Stimulated activated naive CD8-positive, alpha-beta T cell treated with anti-CD3 and anti-CD28 coated beads, Interleukin-15, Interleukin-2, amounts not matched to agents 100 U/mL and 50 U/mL, for 24 hours (primary cell): Measurements from ENCODE around the gene ABAT.

Experiments used
- ATAC-seq: fragments of 150-1000 bp; cut with Tn5 transposase; one replicate; pipeline ENCODE4 v1.10.0; 2021
- DNase-seq: peaks from one replicate; pipeline ENCODE4 v3.0.0; 2021

The ABAT gene

DNA sequence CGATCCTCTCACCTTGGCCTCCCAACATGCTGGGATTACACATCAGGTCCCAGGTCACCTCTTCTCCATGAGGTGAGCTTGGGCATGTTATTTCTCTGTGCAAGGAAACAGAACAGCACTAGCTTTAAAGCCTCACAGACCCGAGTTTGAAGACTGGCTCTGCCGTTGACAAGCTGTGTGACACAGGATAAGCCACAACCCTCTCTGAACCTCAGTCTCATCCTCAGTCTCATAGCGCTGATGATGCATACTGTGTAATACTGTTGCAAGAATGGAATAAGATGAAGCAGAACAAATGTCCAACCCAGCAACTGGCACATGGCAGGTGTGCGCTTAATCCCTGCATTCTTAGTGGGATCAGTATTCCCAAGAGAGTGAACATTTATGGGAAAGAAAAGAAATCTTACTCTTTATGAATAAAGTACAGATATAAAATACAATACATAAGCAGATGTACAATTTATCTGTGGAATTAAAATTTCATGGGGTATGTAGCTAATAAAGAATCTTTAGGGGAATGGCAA is 43.5 kb downstream of the ABAT start:
- DNase-seq = no peak
- ATAC-seq = no peak

- ATAC-seq = no peak
Observed at GRCh38 chr16:8718851-8719680, 44.6 kb downstream of the ABAT start.

GRCh38 chr16:8720080-8720966 is 45.9 kb downstream of the ABAT start:
- ATAC-seq (no peak), DNase-seq (no peak)

More at GRCh38 chr16:8718851-8719680, 44.6 kb downstream of the ABAT start:
- no peak for DNase-seq

- DNase-seq (no peak), ATAC-seq (no peak)
Observed at GRCh38 chr16:8720967-8721308, 46.5 kb downstream of the ABAT start.

GRCh38 chr16:8721336-8722024 is 47.1 kb downstream of the ABAT start:
- no peak for ATAC-seq
- DNase-seq = no peak

- no peak for ATAC-seq
- no peak for DNase-seq
Observed at GRCh38 chr16:8722025-8722348, 47.6 kb downstream of the ABAT start.

- ATAC-seq (no peak), DNase-seq (no peak)
Observed at GRCh38 chr16:8725513-8726178, 51.2 kb downstream of the ABAT start.

DNA sequence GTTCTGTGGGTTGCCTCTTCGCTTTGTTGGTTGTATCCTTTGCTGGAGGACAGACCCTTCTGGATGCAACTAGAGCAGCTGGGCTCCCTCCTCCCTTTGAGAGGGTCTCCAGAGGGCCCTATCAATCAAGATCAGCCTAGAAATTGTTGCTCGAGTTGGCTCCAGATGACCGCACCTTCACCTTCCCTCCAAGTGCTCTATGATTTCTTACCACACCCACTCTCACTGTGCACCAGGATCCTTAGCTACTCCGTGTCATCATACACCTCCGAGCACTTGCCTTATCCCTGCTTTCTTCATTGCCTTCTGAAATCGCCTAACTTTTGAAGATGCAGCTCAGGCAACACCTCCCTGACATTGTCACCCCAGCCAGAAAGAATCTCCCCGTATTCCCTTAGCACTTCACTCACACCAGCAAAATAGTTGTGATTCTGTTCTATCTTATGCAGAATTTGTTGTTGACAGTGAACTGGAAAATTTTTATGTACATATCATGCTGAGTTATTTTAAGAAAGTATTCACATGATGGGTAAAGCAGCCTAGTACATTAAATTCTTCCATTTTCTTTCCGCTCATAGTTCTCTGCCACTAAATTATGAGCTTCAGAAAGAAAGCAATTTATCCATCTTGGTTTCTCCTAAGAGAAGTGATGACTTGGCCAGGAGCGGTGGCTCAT is 52.9 kb downstream of the ABAT start:
- DNase-seq = no peak
- no peak for ATAC-seq

DNA sequence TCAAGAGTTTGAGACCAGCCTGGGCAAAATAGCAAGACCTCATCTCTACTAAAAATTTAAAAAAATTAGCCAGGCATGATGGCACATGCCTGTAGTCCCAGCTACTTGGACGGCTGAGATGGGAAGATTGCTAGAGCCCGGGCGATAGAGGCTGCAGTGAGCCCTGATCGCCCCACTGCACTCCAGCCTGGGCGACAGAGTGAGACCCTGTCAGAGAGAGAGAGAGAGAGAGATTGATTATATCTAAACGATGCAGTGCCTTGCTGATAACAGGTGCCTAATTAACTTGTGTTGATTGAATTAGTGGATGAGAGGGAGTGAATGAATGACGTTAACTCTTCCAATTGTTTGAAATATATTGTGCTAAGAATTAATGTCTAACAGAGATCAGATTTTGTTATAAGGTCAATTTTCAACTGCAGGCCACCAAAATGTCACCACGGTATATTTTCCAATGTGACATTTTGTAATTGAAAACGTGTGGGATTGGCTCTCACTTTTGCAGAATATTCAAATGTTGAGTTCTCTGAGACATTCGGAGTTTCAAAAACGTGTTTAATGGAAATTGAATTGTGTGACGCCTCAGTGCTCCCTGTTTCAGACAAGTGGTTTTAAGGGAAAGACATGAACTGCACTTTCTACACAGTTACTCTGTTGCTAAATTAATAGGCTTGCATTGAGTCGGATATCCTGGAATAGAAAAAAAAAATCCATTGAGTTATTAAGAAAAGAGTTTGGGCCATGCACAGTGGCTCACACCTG is 53.6 kb downstream of the ABAT start:
- no peak for DNase-seq
- ATAC-seq = peak; percentile 66

DNA sequence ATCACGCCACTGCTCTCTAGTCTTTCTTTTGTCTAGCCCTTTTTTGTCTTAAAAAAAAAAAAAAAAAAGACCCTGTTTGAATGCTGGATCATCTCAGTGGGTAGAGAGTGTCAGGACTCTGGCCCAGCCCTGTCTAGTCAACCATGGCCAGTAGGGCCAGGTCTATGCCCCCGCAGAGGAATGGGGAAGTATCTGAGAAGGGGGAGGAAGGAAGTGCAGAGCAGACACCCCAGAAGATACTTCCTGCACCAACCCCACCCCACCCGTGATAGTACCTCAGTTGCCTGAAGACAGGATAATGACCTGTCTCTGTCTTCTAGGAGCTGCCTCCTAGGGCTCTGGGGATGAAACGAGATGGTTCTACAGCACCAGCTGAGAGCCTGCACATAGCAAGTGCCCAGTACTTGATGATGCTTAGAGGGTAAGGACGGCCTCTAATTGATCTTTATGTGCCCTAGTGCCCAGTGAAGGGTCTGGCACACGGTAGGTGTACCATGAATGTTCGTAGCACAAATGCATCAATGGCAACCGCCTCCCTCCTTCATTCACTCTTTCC is 55.4 kb downstream of the ABAT start:
- no peak for DNase-seq
- ATAC-seq = no peak

- no peak for ATAC-seq
- DNase-seq = no peak
Observed at GRCh38 chr16:8730335-8730915, 56.0 kb downstream of the ABAT start.

GRCh38 chr16:8733849-8734540 is 59.6 kb downstream of the ABAT start:
- DNase-seq = no peak
- ATAC-seq = no peak

GRCh38 chr16:8735574-8735973 is 61.2 kb downstream of the ABAT start:
- no peak for DNase-seq
- no peak for ATAC-seq

DNA sequence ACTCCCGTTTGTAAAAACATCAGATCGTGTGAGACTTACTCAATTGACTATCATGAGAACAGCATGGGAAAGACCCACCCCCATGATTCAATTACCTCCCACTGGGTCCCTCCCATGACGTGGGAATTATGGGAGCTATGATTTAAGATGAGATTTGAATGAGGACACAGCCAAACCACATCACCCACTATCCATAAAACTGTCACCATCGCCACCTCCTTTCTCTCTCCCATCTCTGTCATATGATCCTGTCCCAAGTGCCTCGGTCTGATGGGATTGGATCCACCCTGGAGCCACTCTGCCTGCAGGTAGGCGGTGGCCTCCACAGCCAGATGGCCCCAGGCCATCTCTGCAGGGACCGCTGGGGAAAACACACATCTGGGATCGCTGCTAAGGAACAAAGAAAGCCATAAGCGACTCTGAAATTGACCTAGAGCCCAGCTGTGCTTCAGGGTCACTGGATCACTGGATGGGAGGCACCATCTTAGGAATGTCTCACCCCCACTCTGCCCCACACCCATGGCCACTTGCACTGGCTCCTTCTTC is 61.8 kb downstream of the ABAT start:
- ATAC-seq = no peak

DNA sequence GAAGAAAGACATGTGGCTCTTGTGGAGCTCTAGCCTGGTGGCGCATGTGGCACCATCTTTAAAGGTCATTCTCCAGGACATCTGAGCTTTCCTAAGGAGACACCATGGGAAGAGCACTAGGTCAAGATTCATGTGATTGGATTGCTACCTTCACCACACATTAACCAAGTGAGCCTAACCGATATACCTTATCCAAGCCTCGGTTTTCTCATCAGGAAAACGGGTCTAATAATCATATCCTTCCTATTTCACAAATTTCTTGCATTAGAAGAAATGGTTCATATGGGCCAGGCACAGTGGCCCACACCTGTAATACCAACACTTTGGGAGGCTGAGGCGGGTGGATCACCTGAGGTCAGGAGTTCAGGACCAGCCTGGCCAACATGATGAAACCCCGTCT is 64.7 kb downstream of the ABAT start:
- no peak for DNase-seq
- ATAC-seq = no peak

More for the DNA sequence above, 61.8 kb downstream of the ABAT start:
- no peak for DNase-seq

DNA sequence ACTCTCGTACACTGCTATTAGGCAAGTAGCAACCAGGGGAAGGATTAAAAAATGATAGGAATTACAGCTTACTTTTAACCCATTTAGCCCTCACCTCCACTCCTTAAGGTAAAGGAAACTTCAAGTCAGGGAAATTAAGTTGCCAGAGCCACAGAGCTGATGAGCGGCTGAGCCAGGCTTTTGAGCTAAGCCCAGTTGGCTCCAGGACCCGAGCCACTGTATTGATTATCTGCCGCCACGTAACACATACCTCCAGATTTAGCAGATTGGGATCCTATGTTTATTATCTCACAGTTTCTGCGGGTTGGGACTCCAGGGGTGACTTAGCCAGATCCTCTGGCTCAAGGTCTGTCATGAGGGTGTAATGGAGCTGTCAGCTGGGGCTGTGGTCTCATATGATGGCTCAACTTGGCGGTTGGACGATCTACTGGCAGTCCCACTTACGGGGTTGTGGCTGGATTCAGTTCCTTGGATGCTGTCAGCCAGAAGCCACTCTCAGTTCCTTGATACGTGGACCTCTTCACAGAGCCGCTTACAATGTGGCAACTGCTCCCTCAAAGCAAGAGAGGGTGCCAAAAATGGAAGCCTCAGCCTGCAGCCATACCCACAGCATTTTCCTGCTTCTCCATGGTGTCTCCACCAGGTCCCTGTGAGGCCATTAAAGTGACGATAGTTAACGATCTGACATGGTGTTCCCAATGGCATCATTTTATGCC is 65.7 kb downstream of the ABAT start:
- ATAC-seq (no peak), DNase-seq (no peak)

GRCh38 chr16:8740775-8741355 is 66.4 kb downstream of the ABAT start:
- no peak for ATAC-seq
- no peak for DNase-seq

DNA sequence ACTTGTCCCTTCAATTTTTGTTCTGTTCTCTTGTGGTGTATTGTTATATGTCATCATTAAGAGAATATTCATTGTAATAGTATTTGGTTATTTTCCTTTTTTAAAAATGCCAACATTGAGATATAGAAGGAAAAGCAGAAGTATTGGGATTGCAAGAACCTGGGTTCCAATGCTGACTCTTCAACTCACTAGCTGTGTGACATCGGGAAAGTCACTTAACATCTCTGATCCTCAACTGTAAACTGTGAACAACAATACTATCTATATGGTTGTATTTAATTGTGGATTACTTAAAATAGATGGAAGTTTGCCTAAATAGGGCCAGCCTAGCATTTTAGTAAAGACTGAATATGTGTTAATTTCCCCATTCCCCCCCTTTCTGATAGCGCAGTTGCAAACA is 67.2 kb downstream of the ABAT start:
- no peak for DNase-seq
- ATAC-seq = no peak
